GM10248 (cell line): ENCODE measurements around the gene PDE11A.

Experiments
- CTCF ChIA-PET: fragments of 300-600 bp; sonication (Branson Sonifier 250); formaldehyde crosslinking; extraction: SDS; loops from one replicate; lab custom pipeline; 2021; ENCODE audit warnings: antibody characterized with exemption; lab: Yijun Ruan, JAX
- POLR2A ChIA-PET: fragments of 350-650 bp; sonication (Branson Sonifier 250); formaldehyde crosslinking; extraction: SDS; loops from one replicate; lab custom pipeline; 2020; ENCODE audit warnings: antibody characterized with exemption; lab: Yijun Ruan, JAX
- DNase-seq: peaks from one replicate; pipeline ENCODE4 v3.0.0; 2012; ENCODE audit errors: extremely low spot score
- CTCF ChIP-seq: IDR thresholded peaks from 2 replicates; pipeline ENCODE4 v1.5.1; 2012; ENCODE audit warnings: mild to moderate bottlenecking, low read depth; ENCODE audit errors: extremely low read depth, missing control alignments, control extremely low read depth

PDE11A gene

GRCh38 chr2:177733322-177733855 is 339.2 kb downstream of the PDE11A start:
- ChIA-PET CTCF (interaction anchor here (1.1 to 3.6 kb wide), 5 partner anchors 8 to 17 kb away, joined by 3 to 19 read pairs (median 4); no protein-coding TSS in a partner anchor), POLR2A (no interaction called here)
- no peak for DNase-seq
- no peak for TF ChIP-seq CTCF

GRCh38 chr2:177731384-177731783 is 341.2 kb downstream of the PDE11A start:
- TF ChIP-seq CTCF: no peak
- DNase-seq: no peak
- ChIA-PET CTCF (interaction anchor here (0.9 to 1.4 kb wide), 5 partner anchors 11 to 566 kb away, joined by 3 to 4 read pairs (median 3); no protein-coding TSS in a partner anchor), POLR2A (no interaction called here)

- CTCF ChIA-PET: interaction anchor here (1.0 to 1.4 kb wide), 3 partner anchors 8 to 395 kb away, joined by 3 to 4 read pairs (median 3); no protein-coding TSS in a partner anchor
- DNase-seq: no peak
- TF ChIP-seq CTCF: no peak
- POLR2A ChIA-PET: no interaction called here
These were observed 341.8 kb downstream of the PDE11A start for GRCh38 chr2:177730792-177731191.

DNA sequence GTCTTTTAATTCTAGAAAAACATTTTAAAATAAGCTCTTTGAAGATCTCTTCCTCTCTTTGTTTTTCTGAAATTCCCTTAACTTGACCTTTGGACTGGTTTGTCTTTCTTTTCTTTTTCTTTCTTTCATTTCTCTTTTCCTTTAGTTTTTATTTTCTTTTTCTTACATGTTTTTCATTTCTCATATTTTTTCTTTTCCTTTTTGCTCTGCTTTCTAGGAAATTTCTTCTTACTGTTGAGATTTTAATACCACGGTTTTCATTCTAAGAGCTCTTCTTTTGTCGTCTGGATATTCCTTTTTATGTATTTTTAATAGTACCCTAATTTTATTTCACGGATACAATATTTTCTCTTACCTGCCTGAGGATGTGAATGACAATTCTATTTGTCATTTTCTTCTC is 342.2 kb downstream of the PDE11A start:
- ChIA-PET CTCF (interaction anchor here (1.0 to 4.0 kb wide), 3 partner anchors 8 to 12 kb away, joined by 3 to 23 read pairs (median 3); no protein-coding TSS in a partner anchor), POLR2A (no interaction called here)
- no peak for DNase-seq
- TF ChIP-seq CTCF: no peak

DNA sequence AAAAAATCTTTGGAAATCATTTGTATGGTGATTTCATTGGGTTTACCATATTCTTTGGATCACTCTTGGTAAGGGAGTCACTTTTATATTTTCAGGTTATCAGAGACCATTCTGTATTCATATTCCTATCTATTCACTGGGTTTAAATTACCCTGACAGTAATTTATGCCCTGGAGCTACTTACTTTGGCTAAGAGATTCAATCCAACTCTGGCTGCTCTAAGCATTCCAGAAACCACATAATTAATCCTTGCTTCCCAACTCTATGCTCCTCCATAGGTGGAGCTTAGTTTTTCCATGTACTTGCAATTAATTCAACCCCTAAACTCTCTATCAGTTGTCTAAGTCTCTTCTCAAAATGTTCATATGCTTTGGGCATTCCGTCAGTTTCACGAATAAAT is 343.7 kb downstream of the PDE11A start:
- no peak for TF ChIP-seq CTCF
- no peak for DNase-seq
- CTCF ChIA-PET: interaction anchor here (0.9 to 4.0 kb wide), 10 partner anchors 11 to 1281 kb away, joined by 3 to 23 read pairs (median 4); no protein-coding TSS in a partner anchor
- POLR2A ChIA-PET: no interaction called here

- no peak for TF ChIP-seq CTCF
- DNase-seq: no peak
- ChIA-PET POLR2A (no interaction called here), CTCF (interaction anchor here (0.9 to 4.0 kb wide), 10 partner anchors 10 to 1281 kb away, joined by 3 to 23 read pairs (median 4); no protein-coding TSS in a partner anchor)
These were observed 344.2 kb downstream of the PDE11A start for GRCh38 chr2:177728399-177728765.
